Measurements from ENCODE around the gene GABBR2. TPM values are rescaled to one million over a fixed set of nuclear protein-coding genes. Genes with fewer than 3 reads are reported as not detected.

GABBR2 gene
- polyA plus RNA-seq, 1 donor = 0.69 TPM

GRCh38 chr9:98532574-98532973, 176.2 kb downstream of the GABBR2 start:
- no peaks in the 10 kb centered on the region for H3K36me3 ChIP-seq (ENCODE audit: control insufficient read depth, insufficient read depth, low read length)
- no peak overlapping the region for H3K4me3 ChIP-seq (ENCODE audit: low read length)
- WGBS (ENCODE audit: insufficient coverage, low lambda C conversion rate) = no CpG with 5 or more reads among the region's 3 CpGs
- H3K9me3 ChIP-seq (ENCODE audit: control insufficient read depth, low read depth, low read length) = no peaks in the 10 kb centered on the region
- H3K4me1 ChIP-seq (ENCODE audit: control insufficient read depth, insufficient read depth, low read length) = no peaks in the 10 kb centered on the region
- no peak for DNase-seq
- no peaks in the 10 kb centered on the region for H3K27me3 ChIP-seq (ENCODE audit: control insufficient read depth, insufficient read depth, low read length)
- H3K27ac ChIP-seq (ENCODE audit: low read length) = no peak overlapping the region

GRCh38 chr9:98532147-98532546, 176.6 kb downstream of the GABBR2 start:
- no peaks in the 10 kb centered on the region for H3K27me3 ChIP-seq (ENCODE audit: control insufficient read depth, insufficient read depth, low read length)
- no peaks in the 10 kb centered on the region for H3K4me1 ChIP-seq (ENCODE audit: control insufficient read depth, insufficient read depth, low read length)
- no CpG with 5 or more reads among the region's 4 CpGs for WGBS (ENCODE audit: insufficient coverage, low lambda C conversion rate)
- H3K4me3 ChIP-seq (ENCODE audit: low read length) = no peak overlapping the region
- no peaks in the 10 kb centered on the region for H3K36me3 ChIP-seq (ENCODE audit: control insufficient read depth, insufficient read depth, low read length)
- H3K27ac ChIP-seq (ENCODE audit: low read length) = no peak overlapping the region
- no peak for DNase-seq
- no peaks in the 10 kb centered on the region for H3K9me3 ChIP-seq (ENCODE audit: control insufficient read depth, low read depth, low read length)

DNA sequence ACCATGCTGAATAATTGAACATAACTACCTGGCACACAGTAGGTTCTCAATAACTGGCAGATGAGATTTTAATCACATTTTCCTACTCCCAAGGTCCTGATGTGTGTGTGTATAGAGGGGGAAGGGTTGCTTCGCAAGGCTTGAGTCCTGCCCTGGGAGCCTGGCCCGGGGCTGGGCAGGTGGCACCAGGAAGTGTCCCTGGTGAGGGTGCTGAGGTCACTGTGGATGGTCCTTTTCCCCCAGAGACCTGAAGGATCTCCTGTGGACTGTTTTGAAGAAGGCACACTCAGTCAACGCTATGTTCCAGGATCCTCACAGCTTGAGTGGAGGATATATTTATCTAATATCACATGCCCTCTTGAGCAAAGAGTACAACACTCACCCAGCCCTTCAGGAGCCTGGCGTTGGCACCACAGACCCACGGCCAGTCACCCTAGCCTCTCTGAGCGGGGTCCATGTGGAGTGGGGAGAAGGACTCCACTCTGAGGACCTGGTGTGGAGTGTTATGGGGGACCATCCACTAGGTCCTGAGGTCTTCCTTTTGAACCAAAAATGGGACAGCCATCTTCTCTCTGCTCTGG, 177.8 kb downstream of the GABBR2 start:
- Histone ChIP-seq H3K4me1 (ENCODE audit: control insufficient read depth, insufficient read depth, low read length) (no peaks in the 10 kb centered on the region), H3K9me3 (ENCODE audit: control insufficient read depth, low read depth, low read length) (no peaks in the 10 kb centered on the region), H3K27me3 (ENCODE audit: control insufficient read depth, insufficient read depth, low read length) (no peaks in the 10 kb centered on the region), H3K36me3 (ENCODE audit: control insufficient read depth, insufficient read depth, low read length) (no peaks in the 10 kb centered on the region), H3K27ac (ENCODE audit: low read length) (no peak overlapping the region), H3K4me3 (ENCODE audit: low read length) (no peak overlapping the region)
- DNase-seq = no peak
- WGBS (ENCODE audit: insufficient coverage, low lambda C conversion rate) = no CpG with 5 or more reads among the region's 6 CpGs

DNA sequence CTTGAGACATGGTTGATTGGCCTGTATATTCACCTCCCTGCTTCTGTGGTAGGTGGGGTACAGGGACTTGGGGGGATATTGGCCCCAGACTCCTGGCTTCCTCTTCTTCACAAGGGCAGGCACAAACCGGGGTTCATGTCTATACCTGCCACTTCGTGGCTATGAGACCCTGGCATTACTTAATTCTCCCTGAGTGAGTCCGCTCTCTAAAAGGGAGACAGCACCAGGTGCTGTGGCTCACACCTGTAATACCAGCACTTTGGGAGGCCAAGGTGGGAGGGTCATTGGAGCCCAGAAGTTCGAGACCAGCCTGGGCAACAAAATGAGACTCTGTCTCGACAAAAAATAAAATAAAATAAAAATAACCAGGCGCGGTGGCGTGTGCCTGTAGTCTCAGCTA, 178.5 kb downstream of the GABBR2 start:
- Histone ChIP-seq H3K4me3 (ENCODE audit: low read length) (no peak overlapping the region), H3K4me1 (ENCODE audit: control insufficient read depth, insufficient read depth, low read length) (no peaks in the 10 kb centered on the region), H3K27me3 (ENCODE audit: control insufficient read depth, insufficient read depth, low read length) (no peaks in the 10 kb centered on the region), H3K36me3 (ENCODE audit: control insufficient read depth, insufficient read depth, low read length) (no peaks in the 10 kb centered on the region), H3K9me3 (ENCODE audit: control insufficient read depth, low read depth, low read length) (no peaks in the 10 kb centered on the region), H3K27ac (ENCODE audit: low read length) (no peak overlapping the region)
- DNase-seq = no peak
- WGBS (ENCODE audit: insufficient coverage, low lambda C conversion rate) = no CpG with 5 or more reads among the region's 8 CpGs

GRCh38 chr9:98529841-98530240, 178.9 kb downstream of the GABBR2 start:
- no peak overlapping the region for H3K4me3 ChIP-seq (ENCODE audit: low read length)
- no peak overlapping the region for H3K27ac ChIP-seq (ENCODE audit: low read length)
- WGBS (ENCODE audit: insufficient coverage, low lambda C conversion rate) = no CpG with 5 or more reads among the region's 7 CpGs
- no peaks in the 10 kb centered on the region for H3K4me1 ChIP-seq (ENCODE audit: control insufficient read depth, insufficient read depth, low read length)
- no peaks in the 10 kb centered on the region for H3K9me3 ChIP-seq (ENCODE audit: control insufficient read depth, low read depth, low read length)
- H3K36me3 ChIP-seq (ENCODE audit: control insufficient read depth, insufficient read depth, low read length) = no peaks in the 10 kb centered on the region
- H3K27me3 ChIP-seq (ENCODE audit: control insufficient read depth, insufficient read depth, low read length) = no peaks in the 10 kb centered on the region
- no peak for DNase-seq

GRCh38 chr9:98523231-98523901, 185.4 kb downstream of the GABBR2 start:
- 60% methylated on average over 1 of the region's 5 CpGs for WGBS (ENCODE audit: insufficient coverage, low lambda C conversion rate)

GRCh38 chr9:98522487-98522886, 186.2 kb downstream of the GABBR2 start:
- no peak overlapping the region for H3K27ac ChIP-seq (ENCODE audit: low read length)
- no peaks in the 10 kb centered on the region for H3K9me3 ChIP-seq (ENCODE audit: control insufficient read depth, low read depth, low read length)
- no peaks in the 10 kb centered on the region for H3K36me3 ChIP-seq (ENCODE audit: control insufficient read depth, insufficient read depth, low read length)
- H3K4me3 ChIP-seq (ENCODE audit: low read length) = no peak overlapping the region
- no peak for DNase-seq
- no peaks in the 10 kb centered on the region for H3K27me3 ChIP-seq (ENCODE audit: control insufficient read depth, insufficient read depth, low read length)
- H3K4me1 ChIP-seq (ENCODE audit: control insufficient read depth, insufficient read depth, low read length) = no peaks in the 10 kb centered on the region

More at GRCh38 chr9:98523231-98523901, 185.4 kb downstream of the GABBR2 start:
- H3K4me1 ChIP-seq (ENCODE audit: control insufficient read depth, insufficient read depth, low read length) = no peaks in the 10 kb centered on the region
- no peak overlapping the region for H3K27ac ChIP-seq (ENCODE audit: low read length)
- no peaks in the 10 kb centered on the region for H3K36me3 ChIP-seq (ENCODE audit: control insufficient read depth, insufficient read depth, low read length)
- no peak overlapping the region for H3K4me3 ChIP-seq (ENCODE audit: low read length)
- H3K9me3 ChIP-seq (ENCODE audit: control insufficient read depth, low read depth, low read length) = no peaks in the 10 kb centered on the region
- no peaks in the 10 kb centered on the region for H3K27me3 ChIP-seq (ENCODE audit: control insufficient read depth, insufficient read depth, low read length)
- DNase-seq = no peak

DNA sequence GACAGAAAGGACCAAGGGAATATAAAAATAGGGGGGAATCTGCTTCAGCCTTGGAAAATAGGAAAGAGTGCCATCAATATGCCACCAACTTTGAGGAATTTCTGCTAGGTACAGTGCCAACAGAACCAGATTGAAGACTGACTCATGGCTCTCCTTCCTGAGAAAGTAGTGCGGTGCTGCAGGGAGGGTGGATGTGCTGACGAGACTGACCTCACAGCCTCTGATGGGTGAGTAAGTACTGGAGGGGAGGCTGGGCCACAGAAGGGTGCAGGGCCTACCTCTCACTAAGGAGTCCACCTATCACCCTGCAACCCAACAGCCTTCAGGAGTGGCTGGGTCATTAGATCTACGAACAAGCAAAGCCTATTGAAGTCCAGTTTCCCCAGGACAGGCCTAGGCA, 187.6 kb downstream of the GABBR2 start:
- Histone ChIP-seq H3K4me3 (ENCODE audit: low read length) (no peak overlapping the region), H3K27me3 (ENCODE audit: control insufficient read depth, insufficient read depth, low read length) (no peaks in the 10 kb centered on the region), H3K9me3 (ENCODE audit: control insufficient read depth, low read depth, low read length) (no peaks in the 10 kb centered on the region), H3K4me1 (ENCODE audit: control insufficient read depth, insufficient read depth, low read length) (no peaks in the 10 kb centered on the region), H3K27ac (ENCODE audit: low read length) (no peak overlapping the region), H3K36me3 (ENCODE audit: control insufficient read depth, insufficient read depth, low read length) (no peaks in the 10 kb centered on the region)
- DNase-seq = no peak
- WGBS (ENCODE audit: insufficient coverage, low lambda C conversion rate) = no CpG with 5 or more reads among the region's 3 CpGs

GRCh38 chr9:98520221-98520960, 188.3 kb downstream of the GABBR2 start:
- WGBS (ENCODE audit: insufficient coverage, low lambda C conversion rate) = 67% methylated on average over 1 of the region's 7 CpGs
- no peaks in the 10 kb centered on the region for H3K27me3 ChIP-seq (ENCODE audit: control insufficient read depth, insufficient read depth, low read length)
- DNase-seq = no peak

DNA sequence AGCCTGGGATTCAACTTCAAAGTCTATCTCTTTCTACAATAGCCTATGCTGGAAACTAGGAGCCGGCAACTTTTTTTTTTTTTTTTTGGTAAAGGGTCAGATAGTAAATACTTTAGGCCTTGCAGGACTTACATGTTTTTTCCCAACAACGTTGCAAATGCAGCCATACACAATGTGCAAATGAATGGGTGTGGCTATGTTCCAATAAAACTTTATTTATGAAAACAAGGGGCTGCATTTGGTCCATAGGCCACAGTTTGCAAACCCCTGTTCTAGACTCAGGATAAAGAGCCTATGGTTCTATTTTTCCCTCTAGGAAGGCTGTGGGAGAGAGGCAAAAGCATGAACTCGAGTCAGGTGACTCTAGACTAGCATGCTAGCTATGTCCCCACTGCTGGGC, 189.1 kb downstream of the GABBR2 start:
- H3K36me3 ChIP-seq (ENCODE audit: control insufficient read depth, insufficient read depth, low read length) = no peaks in the 10 kb centered on the region
- H3K27ac ChIP-seq (ENCODE audit: low read length) = no peak overlapping the region
- no peak overlapping the region for H3K4me3 ChIP-seq (ENCODE audit: low read length)
- no peak for DNase-seq
- H3K27me3 ChIP-seq (ENCODE audit: control insufficient read depth, insufficient read depth, low read length) = no peaks in the 10 kb centered on the region
- no peaks in the 10 kb centered on the region for H3K9me3 ChIP-seq (ENCODE audit: control insufficient read depth, low read depth, low read length)
- WGBS (ENCODE audit: insufficient coverage, low lambda C conversion rate) = 80% methylated on average over 1 of the region's 3 CpGs
- no peaks in the 10 kb centered on the region for H3K4me1 ChIP-seq (ENCODE audit: control insufficient read depth, insufficient read depth, low read length)

More at GRCh38 chr9:98520221-98520960, 188.3 kb downstream of the GABBR2 start:
- no peak overlapping the region for H3K27ac ChIP-seq (ENCODE audit: low read length)
- H3K36me3 ChIP-seq (ENCODE audit: control insufficient read depth, insufficient read depth, low read length) = no peaks in the 10 kb centered on the region
- H3K9me3 ChIP-seq (ENCODE audit: control insufficient read depth, low read depth, low read length) = no peaks in the 10 kb centered on the region
- H3K4me3 ChIP-seq (ENCODE audit: low read length) = no peak overlapping the region
- no peaks in the 10 kb centered on the region for H3K4me1 ChIP-seq (ENCODE audit: control insufficient read depth, insufficient read depth, low read length)
